Psoas muscle (tissue), 8 donors: Measurements from ENCODE around the gene ACBD3. TPM values are rescaled to one million over a fixed set of nuclear protein-coding genes. Genes with fewer than 3 reads are reported as not detected.

Experiments
- ATAC-seq, 4 donors: fragments of 200-7000 bp; cut with Tn5 transposase; one replicate each; pipeline ENCODE4 v1.9.1; 2020; ENCODE audit warnings: moderate library complexity in 3 of 4, mild to moderate bottlenecking in 2 of 4
- DNase-seq, 2 donors: peaks; one replicate each; pipeline ENCODE4 v3.0.0-alpha.2; 2020
- H3K27ac ChIP-seq: fragments of 200-600 bp; one replicate; pipeline ENCODE4 v1.8.0; 2022
- H3K27me3 ChIP-seq, 3 donors: fragments of 200-600 bp in 1 of 3; one replicate each; pipeline versions ENCODE4 v1.6.1 to v1.8.0; 2013 to 2022; ENCODE audit warnings: low read length in 2 of 3, mild to moderate bottlenecking in 2 of 3, moderate library complexity in 1 of 3; ENCODE audit not compliant: insufficient read depth in 3 of 3
- H3K36me3 ChIP-seq, 2 donors: fragments of 200-600 bp in 1 of 2; one replicate each; pipeline versions ENCODE4 v1.6.1 to v1.8.0; 2013 to 2022; ENCODE audit warnings: low read depth in 1 of 2, mild to moderate bottlenecking in 1 of 2, moderate library complexity in 1 of 2; ENCODE audit not compliant: insufficient read depth in 1 of 2
- H3K4me1 ChIP-seq: fragments of 200-600 bp; one replicate; pipeline ENCODE4 v1.8.0; 2022
- H3K4me3 ChIP-seq: fragments of 200-600 bp; one replicate; pipeline ENCODE4 v1.8.0; 2022; ENCODE audit warnings: mild to moderate bottlenecking
- H3K9me3 ChIP-seq: fragments of 200-600 bp; one replicate; pipeline ENCODE4 v1.8.0; 2022
- CTCF ChIP-seq: fragments of 200-600 bp; IDR thresholded peaks from one replicate; pipeline ENCODE4 v1.8.0; 2022; ENCODE audit warnings: antibody characterized with exemption
- WGBS, 3 donors: extraction: QIAGEN DNeasy Blood & Tissue Kit; methylation state at CpG; one replicate each; pipeline versions ENCODE4 v1.1.6 to v1.1.7; 2013; 5-methylcytosine and 5-hydroxymethylcytosine counted together
- intact Hi-C, 2 donors: fragments of 100-400 bp; cut with DNase I; formaldehyde crosslinking; loops; one replicate each; pipeline versions ENCODE4 v1.11.0 to v1.14.2; 2022
- polyA plus RNA-seq, 3 donors: library from polyadenylated mRNA; stranded (reverse); fragments of 200-250 nt; gene quantifications; one replicate each; pipeline ENCODE4 v1.2.3, GENCODE V29; 2013
- total RNA-seq, 4 donors: library from RNA; stranded (reverse); fragmentation: NEBNext Ultra II Directional in 2 of 4; extraction: Animal tissue kit (Norgen Biotek cat#: 25700) in 2 of 4; gene quantifications; one replicate each; pipeline versions ENCODE4 v1.2.1 to v1.2.4, GENCODE V29; 2021 to 2023
- donor health status: healthy with polysubstance abuse.
- donor health status: DM: no; HTN: no; CAD: no; lungs with moderate emphysema.
- donor health status: Bipolar disorder and iron deficiency.
- donor health status: healthy.
- donor health status: DM: yes; HTN: yes; CAD: no.
- donor health status: DM: no; HTN: no; CAD: no.
- donor health status: DM: no; HTN: no; CAD: no.
- donor health status: DM: yes; HTN: yes; CAD: no.

Gene ACBD3
- total and polyA plus RNA-seq, 7 donors: 13.4 to 35.0 (median 29.3) TPM

- ATAC-seq: no peak
- Histone ChIP-seq H3K27ac (no peak overlapping the region), H3K4me1 (no peaks in the 10 kb centered on the region), H3K36me3 (no peaks in the 10 kb centered on the region), H3K9me3 (no peaks in the 10 kb centered on the region), H3K27me3 (peaks cover 0 to 7% (median 0%) of the 10 kb centered on the region in 3 donors), H3K4me3 (no peak overlapping the region)
- TF ChIP-seq CTCF: no peak
- 63 to 75% (median 73%) methylated on average over 31 of the region's 31 CpGs for WGBS, 3 donors
- no peak for DNase-seq
- intact Hi-C loops: no loop called here
Observed at GRCh38 chr1:226126824-226127569, 59.5 kb downstream of the ACBD3 start.

- Histone ChIP-seq H3K9me3 (no peaks in the 10 kb centered on the region), H3K36me3 (no peaks in the 10 kb centered on the region), H3K27ac (no peak overlapping the region), H3K4me3 (no peak overlapping the region), H3K4me1 (no peaks in the 10 kb centered on the region), H3K27me3 (peaks cover 0 to 7% (median 0%) of the 10 kb centered on the region in 3 donors)
- intact Hi-C loops: loop anchor here in 1 of 2 donors (1.0 kb wide), 1 partner anchor 71 kb away; no protein-coding TSS in a partner anchor
- DNase-seq (no peak), ATAC-seq (no peak)
- 97 to 98% (median 97%) methylated on average over 10 of the region's 10 CpGs for WGBS, 3 donors
- no peak for TF ChIP-seq CTCF
Observed at GRCh38 chr1:226125831-226126230, 60.7 kb downstream of the ACBD3 start.

GRCh38 chr1:226125097-226125630, 61.4 kb downstream of the ACBD3 start:
- Histone ChIP-seq H3K27me3 (peaks cover 0 to 7% (median 0%) of the 10 kb centered on the region in 3 donors), H3K4me1 (no peaks in the 10 kb centered on the region), H3K27ac (no peak overlapping the region), H3K9me3 (no peaks in the 10 kb centered on the region), H3K4me3 (no peak overlapping the region), H3K36me3 (no peaks in the 10 kb centered on the region)
- ATAC-seq (peak; percentile 55 to 77 (median 66)), DNase-seq (peak; percentile 82 to 89)
- 4 to 7% (median 5%) methylated on average over 12 of the region's 12 CpGs for WGBS, 3 donors
- intact Hi-C loops: loop anchor here in 1 of 2 donors (1.0 kb wide), 1 partner anchor 72 kb away; no protein-coding TSS in a partner anchor
- peak; percentile 94 for TF ChIP-seq CTCF

- Histone ChIP-seq H3K4me1 (no peaks in the 10 kb centered on the region), H3K9me3 (no peaks in the 10 kb centered on the region), H3K36me3 (no peaks in the 10 kb centered on the region), H3K27ac (no peak overlapping the region), H3K27me3 (peaks cover 0 to 7% (median 0%) of the 10 kb centered on the region in 3 donors), H3K4me3 (no peak overlapping the region)
- intact Hi-C loops: no loop called here
- DNase-seq: no peak
- no peak for TF ChIP-seq CTCF
- WGBS, 3 donors: 90 to 91% (median 91%) methylated on average over 14 of the region's 14 CpGs
- ATAC-seq: no peak
Observed at GRCh38 chr1:226123591-226124471, 62.7 kb downstream of the ACBD3 start.
